ENCODE results near the gene MAZ. TPM values are rescaled to one million over a fixed set of nuclear protein-coding genes. Genes with fewer than 3 reads are reported as not detected.
"Not testable (repeated sequence)": the region's sequence is repeated elsewhere in the genome, so short reads cannot be mapped to it uniquely, and the experiment has no call there.

The MAZ gene
- 10 to 100 TPM; 73.0 to 99.4 TPM for total RNA-seq

DNA sequence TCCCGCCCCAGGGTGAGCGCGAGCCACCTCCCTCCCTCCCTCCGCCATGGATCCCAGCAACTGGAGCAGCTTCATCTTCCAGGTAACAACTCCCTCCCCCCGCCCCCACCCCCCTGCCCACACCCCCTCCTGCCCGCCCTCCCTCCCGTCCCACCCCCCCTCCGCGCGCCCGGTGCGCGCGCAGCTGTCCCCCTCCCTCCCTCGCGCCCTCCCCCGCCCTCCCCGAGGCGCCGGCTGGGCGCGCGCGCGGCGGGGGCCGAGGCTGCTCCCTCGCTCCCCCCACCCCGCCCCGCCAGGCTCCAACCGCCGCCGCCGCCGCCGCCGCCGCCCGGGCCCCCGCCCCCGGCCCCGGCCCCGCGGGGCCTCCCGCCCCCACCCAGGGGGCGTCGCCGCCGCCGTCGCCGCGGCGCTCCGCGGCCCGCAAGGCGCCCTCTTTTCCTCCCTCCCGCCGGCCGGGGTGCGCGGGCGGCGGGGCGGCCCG, at the start of gene MAZ:
Gene MAZ, plus strand, starts transcription at position 431 of the 481 bp plus-strand sequence. CDS start 173 bp downstream, outside the sequence.
- H3K27me3 ChIP-seq (replicated peaks; ENCODE audit: insufficient read depth) = no peaks in the 10 kb centered on the region
- ATAC-seq (ENCODE audit: insufficient number of reproducible peaks, low FRiP score, low read depth) (no peak), DNase-seq (ENCODE audit: low spot score) (no peak)
- peak within 1 kb of the TSS; percentile 93 to 95 for H3K27ac ChIP-seq
- no peaks in the 10 kb centered on the region for H3K9me3 ChIP-seq
- H3K4me3 ChIP-seq = peak within 1 kb of the TSS; percentile 89
- peaks cover 9% of the 10 kb centered on the region for H3K36me3 ChIP-seq
- TF ChIP-seq, protein P1, sequence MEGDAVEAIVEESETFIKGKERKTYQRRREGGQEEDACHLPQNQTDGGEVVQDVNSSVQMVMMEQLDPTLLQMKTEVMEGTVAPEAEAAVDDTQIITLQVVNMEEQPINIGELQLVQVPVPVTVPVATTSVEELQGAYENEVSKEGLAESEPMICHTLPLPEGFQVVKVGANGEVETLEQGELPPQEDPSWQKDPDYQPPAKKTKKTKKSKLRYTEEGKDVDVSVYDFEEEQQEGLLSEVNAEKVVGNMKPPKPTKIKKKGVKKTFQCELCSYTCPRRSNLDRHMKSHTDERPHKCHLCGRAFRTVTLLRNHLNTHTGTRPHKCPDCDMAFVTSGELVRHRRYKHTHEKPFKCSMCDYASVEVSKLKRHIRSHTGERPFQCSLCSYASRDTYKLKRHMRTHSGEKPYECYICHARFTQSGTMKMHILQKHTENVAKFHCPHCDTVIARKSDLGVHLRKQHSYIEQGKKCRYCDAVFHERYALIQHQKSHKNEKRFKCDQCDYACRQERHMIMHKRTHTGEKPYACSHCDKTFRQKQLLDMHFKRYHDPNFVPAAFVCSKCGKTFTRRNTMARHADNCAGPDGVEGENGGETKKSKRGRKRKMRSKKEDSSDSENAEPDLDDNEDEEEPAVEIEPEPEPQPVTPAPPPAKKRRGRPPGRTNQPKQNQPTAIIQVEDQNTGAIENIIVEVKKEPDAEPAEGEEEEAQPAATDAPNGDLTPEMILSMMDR (IDR thresholded peaks at IDR 0.05) = no peak
- peaks cover 30 to 51% of the 10 kb centered on the region in 2 donors for H3K4me1 ChIP-seq (ENCODE audit: control insufficient read depth in 1 of 2, low read depth in 2 of 2)

DNA sequence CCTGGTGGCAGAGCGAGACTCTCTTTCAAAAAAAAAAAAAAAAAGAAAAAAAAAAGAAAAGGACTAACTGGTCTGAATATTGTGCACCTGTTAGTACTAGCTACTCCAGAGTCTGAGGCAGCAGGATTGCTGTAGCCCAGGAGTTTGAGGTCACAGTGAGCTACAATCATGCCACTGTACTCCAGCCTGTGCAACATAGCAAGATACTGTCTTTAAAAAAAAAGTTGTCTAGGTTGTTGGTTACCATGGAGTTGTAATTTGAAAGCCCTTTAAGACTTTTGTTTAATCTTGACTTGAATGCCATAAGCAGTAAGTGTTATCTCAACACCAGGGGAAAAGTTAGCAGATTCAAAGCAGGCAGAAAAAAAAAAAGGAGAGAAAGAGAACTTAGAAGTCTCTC, 49.7 kb upstream of the MAZ start:
- H3K4me3 ChIP-seq = no peak overlapping the region
- H3K9me3 ChIP-seq = no peaks in the 10 kb centered on the region
- TF ChIP-seq, protein P1 (IDR thresholded peaks at IDR 0.05) = no peak
- H3K4me1 ChIP-seq (ENCODE audit: control insufficient read depth in 1 of 2, low read depth in 2 of 2) = no peaks in the 10 kb centered on the region
- ATAC-seq (ENCODE audit: insufficient number of reproducible peaks, low FRiP score, low read depth) (no peak), DNase-seq (ENCODE audit: low spot score) (no peak)
- no peaks in the 10 kb centered on the region for H3K36me3 ChIP-seq
- no peaks in the 10 kb centered on the region for H3K27me3 ChIP-seq (replicated peaks; ENCODE audit: insufficient read depth)
- H3K27ac ChIP-seq = no peak overlapping the region

DNA sequence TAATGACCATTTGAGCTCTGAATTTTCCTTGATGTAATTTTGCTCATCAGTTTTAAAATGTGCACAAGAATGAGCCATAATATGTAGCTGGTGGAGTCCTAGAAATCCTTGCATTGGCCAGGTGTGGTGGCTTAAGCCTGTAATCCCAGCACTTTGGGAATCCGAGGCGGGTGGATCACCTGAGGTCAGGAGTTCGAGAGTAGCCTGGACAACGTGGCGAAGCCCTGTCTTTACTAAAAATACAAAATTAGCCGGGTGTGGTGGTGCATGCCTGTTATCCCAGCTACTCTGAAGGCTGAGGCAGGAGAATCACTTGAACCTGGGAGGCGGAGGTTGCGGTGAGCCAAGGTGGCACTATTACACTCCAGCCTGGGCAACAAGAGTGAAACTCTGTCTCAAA, 49.2 kb upstream of the MAZ start:
- H3K27me3 ChIP-seq (replicated peaks; ENCODE audit: insufficient read depth); H3K36me3 ChIP-seq; H3K27ac ChIP-seq; ATAC-seq (ENCODE audit: insufficient number of reproducible peaks, low FRiP score, low read depth); DNase-seq (ENCODE audit: low spot score); H3K9me3 ChIP-seq; H3K4me3 ChIP-seq; H3K4me1 ChIP-seq (ENCODE audit: control insufficient read depth in 1 of 2, low read depth in 2 of 2): not testable (repeated sequence)

DNA sequence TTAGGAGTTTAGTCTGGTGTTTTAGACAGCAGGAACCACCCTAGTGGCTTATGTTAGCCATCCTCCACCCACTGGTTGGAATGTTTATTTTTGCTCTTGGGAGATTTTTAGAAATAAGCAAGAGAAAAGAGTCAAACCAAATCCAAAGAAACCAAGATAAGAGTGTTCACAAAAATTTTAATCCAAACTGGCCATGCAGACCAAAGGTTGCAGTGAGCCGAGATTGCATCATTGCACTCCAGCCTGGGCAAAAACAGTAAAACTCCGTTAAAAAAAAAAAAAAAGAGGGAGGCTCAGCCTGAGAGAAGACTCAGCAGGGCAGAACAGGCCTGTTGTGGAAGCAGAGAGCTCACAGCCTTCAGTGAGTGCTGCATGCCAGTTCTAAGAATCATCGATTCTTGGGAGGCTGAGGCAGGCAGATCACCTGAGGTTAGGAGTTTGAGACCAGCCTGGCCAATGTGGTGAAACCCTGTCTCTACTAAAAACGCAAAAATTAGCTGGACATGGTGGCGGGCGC, 48.3 kb upstream of the MAZ start:
- Histone ChIP-seq H3K36me3 (no peaks in the 10 kb centered on the region), H3K9me3 (no peaks in the 10 kb centered on the region), H3K27ac (peak overlapping the region in 1 of 2 donors; percentile 44), H3K4me1 (ENCODE audit: control insufficient read depth in 1 of 2, low read depth in 2 of 2) (no peaks in the 10 kb centered on the region), H3K27me3 (replicated peaks; ENCODE audit: insufficient read depth) (no peaks in the 10 kb centered on the region), H3K4me3 (no peak overlapping the region)
- TF ChIP-seq, protein P1 (IDR thresholded peaks at IDR 0.05) = no peak
- ATAC-seq (ENCODE audit: insufficient number of reproducible peaks, low FRiP score, low read depth) = no peak
- DNase-seq (ENCODE audit: low spot score) = no peak

DNA sequence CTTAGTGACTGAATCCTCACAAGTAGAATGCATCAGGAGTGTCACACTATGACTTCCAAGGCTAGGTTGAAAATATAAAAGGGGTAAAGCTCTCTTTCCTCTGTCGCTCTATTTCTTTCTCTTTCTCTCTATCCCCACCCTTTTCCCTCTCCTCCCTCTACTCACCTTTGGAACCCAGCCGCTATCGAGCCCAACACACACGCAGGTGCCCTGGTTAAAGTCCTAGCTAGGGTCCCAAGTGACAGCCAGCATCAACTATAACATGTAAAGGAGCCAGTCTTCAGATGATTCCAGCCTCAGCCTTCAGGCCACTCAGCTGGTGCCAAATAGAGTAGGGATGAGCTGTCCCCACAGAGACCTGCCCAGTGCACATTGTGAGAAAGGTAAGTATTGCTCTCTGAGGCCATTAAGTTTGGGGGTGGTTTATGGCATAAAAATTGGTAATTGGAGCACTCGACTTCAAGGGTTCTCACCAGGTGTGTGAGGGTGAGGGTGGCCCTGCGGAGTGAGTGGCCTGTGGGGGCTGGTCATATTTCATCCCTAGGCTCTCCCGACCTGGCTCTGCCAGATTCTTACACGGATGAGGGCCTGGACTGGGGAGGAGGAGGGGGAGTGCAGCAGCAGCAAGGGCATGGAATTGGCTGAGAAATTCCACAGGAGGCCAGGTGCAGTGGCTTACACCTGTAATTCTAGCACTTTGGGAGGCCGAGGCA, 45.6 kb upstream of the MAZ start:
- no peaks in the 10 kb centered on the region for H3K4me1 ChIP-seq (ENCODE audit: control insufficient read depth in 1 of 2, low read depth in 2 of 2)
- DNase-seq (ENCODE audit: low spot score) (no peak), ATAC-seq (ENCODE audit: insufficient number of reproducible peaks, low FRiP score, low read depth) (no peak)
- H3K9me3 ChIP-seq = no peaks in the 10 kb centered on the region
- no peak overlapping the region for H3K27ac ChIP-seq
- no peaks in the 10 kb centered on the region for H3K27me3 ChIP-seq (replicated peaks; ENCODE audit: insufficient read depth)
- no peak overlapping the region for H3K4me3 ChIP-seq
- TF ChIP-seq, protein P1 (IDR thresholded peaks at IDR 0.05) = no peak
- no peaks in the 10 kb centered on the region for H3K36me3 ChIP-seq

DNA sequence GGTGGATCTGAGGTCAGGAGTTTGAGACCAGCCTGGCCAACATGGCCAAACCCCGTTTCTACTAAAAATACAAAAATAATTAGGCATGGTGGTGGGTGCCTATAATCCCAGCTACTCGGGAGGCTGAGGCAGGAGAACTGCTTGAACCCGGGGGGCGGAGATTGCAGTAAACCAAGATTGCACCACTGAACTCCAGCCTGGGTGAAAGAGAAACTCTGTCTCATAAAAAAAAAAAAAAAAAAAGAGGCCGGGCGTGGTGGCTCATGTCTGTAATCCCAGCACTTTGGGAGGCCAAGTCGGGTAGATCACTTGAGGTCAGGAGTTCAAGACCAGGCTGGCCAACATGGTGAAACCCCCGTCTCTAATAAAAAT, 45.1 kb upstream of the MAZ start:
- not testable (repeated sequence) for H3K4me1 ChIP-seq (ENCODE audit: control insufficient read depth in 1 of 2, low read depth in 2 of 2); H3K27ac ChIP-seq; H3K9me3 ChIP-seq; H3K27me3 ChIP-seq (replicated peaks; ENCODE audit: insufficient read depth); ATAC-seq (ENCODE audit: insufficient number of reproducible peaks, low FRiP score, low read depth); DNase-seq (ENCODE audit: low spot score); H3K4me3 ChIP-seq; H3K36me3 ChIP-seq
